ENCODE measurements around the gene ABCC8. TPM values are rescaled to one million over a fixed set of nuclear protein-coding genes. Genes with fewer than 3 reads are reported as not detected.
"Not testable (repeated sequence)": the region's sequence is repeated elsewhere in the genome, so short reads cannot be mapped to it uniquely, and the experiment has no call there.

Gene ABCC8
- polyA plus RNA-seq, 5 donors, result 5.2 to 8.5 (median 5.9) TPM

- no peak for DNase-seq
Measured at GRCh38 chr11:17430616-17431015, 46.0 kb downstream of the ABCC8 start.

- DNase-seq, result no peak
Measured at GRCh38 chr11:17428925-17429324, 47.7 kb downstream of the ABCC8 start.

GRCh38 chr11:17428261-17428660 lies 48.4 kb downstream of the ABCC8 start:
- DNase-seq, result no peak

- DNase-seq, result not testable (repeated sequence)
Measured at GRCh38 chr11:17426233-17426632, 50.4 kb downstream of the ABCC8 start.

GRCh38 chr11:17423533-17424310 lies 52.9 kb downstream of the ABCC8 start:
- no peak for DNase-seq

GRCh38 chr11:17421781-17422180 lies 54.9 kb downstream of the ABCC8 start:
- no peak for DNase-seq

DNA sequence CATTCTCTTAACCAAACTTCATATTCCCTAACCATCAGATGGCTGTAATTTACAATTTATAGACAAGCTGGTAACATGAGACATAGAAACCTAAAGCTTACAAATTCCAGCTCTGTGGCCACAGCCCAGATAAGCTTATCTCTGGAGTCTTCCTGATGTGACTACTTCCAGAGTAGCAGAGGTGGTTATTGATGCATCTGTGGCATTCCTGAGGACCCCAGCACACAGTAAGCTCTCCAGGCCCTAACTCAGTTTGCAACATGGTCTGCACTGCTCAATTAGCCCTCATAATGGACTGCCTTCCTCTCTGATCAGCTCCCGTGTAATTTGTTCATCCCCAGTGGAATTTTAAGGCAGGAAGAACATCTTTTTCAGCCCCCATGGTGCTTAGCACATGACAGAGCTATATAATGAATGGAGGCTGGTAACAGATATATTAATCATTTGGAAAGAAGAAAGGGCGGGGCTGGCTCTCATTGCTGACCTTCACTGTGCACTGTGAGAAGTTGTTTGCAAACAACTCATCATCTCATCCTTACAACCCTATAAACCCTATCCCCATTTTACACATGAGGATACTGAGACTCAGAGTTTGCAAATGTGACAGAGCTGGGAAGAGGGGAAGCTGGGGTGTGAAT lies 58.1 kb downstream of the ABCC8 start:
- no peak for DNase-seq

- no peak for DNase-seq
Measured at GRCh38 chr11:17416492-17416891, 60.2 kb downstream of the ABCC8 start.

DNA sequence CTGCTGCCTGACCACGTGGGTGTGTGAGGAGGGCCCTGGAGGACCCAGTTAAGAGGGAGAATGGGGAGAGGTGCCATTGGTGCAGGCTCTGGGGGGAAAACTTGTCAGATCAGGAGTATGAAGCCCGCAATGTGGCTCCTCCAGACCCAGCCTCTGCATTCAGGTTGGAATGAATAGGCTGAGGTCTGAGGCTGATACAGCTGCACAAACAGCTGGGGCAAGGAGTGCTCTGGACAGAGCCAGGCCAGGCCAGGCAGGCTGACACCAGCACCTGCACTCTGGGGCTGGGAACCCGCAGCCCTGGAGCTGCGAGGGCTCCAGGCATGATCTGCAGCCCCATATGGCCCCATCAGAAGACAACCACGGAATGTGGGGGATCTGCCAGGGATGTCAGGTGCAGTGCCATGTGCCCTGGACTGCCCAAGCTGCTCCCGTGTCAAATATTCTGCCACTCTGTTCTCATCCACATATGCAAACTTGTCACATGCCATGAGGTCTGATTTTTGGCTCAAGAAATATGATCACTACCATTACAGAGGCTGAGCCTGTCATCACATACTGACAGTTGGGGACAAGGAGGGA lies 61.0 kb downstream of the ABCC8 start:
- DNase-seq, result no peak

DNA sequence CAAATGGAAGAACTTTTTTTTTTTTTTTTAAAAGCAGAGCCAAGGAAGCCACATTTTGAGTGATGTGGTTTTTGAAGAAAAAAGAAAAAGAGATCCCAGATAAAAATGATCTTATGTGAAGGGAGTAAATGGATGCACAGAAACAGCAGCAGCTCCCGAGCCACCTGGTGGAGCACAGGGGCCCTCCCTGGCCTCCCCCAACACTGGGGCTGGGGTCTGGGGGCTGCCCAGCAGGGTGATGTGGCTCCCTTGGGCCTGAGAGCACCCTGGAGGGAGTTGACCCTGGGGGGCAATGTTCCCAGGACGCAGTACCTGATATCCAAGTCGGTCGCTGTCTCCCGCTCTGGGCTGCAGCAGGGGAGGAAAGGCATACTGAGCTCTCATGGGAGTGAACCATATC lies 61.7 kb downstream of the ABCC8 start:
- DNase-seq, result no peak

- no peak for DNase-seq
Measured at GRCh38 chr11:17414317-17414737, 62.3 kb downstream of the ABCC8 start.

DNA sequence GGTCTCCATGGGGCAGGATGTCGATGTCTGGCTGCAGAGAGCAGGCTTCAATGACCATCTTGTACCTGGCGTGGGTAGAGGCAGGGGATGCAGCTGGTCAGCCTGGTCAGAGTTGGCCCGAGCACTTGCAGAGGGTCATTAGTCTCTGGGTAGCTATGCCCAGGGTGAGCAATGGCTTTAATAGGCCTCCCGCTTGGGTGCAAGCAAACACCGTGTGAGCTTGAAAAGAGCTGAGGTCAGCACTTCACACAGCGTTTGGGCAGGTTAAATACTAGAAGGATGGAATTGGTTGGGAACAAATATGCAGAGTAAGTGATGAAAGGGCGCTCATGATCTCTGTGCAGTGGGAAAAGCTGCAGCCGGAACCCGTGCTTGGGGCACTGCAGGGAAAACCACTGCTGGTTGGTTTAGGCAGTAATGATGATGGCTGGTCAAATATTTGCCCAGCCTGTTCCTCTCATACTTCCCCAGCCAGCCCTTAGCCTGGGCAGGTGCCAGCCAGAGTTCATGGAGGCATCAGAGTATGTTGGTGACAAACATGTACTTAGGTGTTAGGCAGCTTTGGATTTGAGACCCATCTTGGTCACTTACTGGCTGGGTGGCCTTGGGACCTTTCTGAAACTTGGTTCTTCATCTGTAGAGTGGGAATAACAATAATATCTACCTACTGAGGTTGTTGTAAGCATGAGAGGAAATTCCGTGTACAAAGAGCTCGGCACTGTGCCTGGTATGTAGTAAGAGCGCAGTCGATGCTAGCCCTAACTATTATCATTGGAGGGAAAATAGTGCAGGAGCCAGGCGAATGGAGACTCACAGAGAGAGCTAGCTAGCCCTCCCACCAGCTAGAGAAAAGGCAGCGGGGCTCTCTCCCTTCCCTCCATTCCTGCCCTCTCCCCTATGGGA lies 63.0 kb downstream of the ABCC8 start:
- peak; percentile 55 to 56 for DNase-seq

DNA sequence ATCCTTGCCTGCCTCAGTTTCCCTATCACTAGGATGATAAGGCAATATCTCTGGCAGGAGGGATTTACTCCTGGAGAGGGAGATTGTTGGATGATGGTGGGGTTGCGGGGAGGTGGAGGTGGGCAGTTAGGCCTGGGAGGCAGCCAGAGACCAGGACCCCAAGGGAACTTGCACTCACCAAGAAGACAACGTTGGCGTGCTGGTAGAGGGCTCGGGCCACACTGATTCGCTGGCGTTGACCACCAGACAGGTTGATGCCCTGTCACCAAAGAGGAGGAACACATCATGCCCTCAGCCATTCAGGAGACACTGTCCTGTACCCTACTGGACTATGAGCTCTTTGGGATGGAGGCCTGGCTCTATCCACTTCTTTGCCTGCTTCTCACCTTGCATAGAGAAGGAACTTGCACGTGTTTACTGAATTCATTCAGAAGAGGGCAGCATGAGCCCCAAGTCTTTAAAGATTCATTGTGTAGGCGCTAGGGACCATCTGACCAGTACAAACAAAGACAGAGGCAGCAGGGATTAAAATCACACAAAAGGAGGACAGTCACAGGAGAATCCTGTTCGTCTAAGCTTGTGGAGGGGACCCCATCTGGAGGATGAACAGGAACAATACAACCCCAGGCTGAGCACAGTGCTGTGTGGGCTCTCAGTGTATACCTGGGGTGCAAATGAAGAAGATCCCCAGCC lies 64.0 kb downstream of the ABCC8 start:
- no peak for DNase-seq

- DNase-seq, result no peak
Measured at GRCh38 chr11:17411418-17411817, 65.2 kb downstream of the ABCC8 start.

GRCh38 chr11:17410606-17411379 lies 65.9 kb downstream of the ABCC8 start:
- DNase-seq, result no peak

GRCh38 chr11:17408641-17409040 lies 68.0 kb downstream of the ABCC8 start:
- DNase-seq, result no peak

DNA sequence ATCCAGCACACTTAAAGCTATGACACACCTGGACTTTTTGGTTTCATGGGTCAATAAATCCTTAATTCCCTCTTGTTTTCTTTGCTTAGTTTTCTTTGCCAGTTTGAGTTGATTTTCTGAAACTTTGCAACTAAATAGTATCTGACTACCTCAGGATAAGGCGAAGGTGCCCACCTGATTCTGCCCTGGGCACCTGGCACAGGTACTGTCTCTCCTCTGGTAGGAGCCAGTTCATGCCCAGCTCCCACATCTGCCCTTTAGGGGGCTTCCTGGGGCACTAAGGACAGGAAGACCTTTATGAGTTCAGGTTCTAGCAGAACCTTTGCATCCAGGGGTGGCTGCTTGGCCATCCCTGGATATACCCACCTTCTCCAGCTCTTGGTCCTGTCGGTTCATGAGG lies 68.6 kb downstream of the ABCC8 start:
- no peak for DNase-seq

DNA sequence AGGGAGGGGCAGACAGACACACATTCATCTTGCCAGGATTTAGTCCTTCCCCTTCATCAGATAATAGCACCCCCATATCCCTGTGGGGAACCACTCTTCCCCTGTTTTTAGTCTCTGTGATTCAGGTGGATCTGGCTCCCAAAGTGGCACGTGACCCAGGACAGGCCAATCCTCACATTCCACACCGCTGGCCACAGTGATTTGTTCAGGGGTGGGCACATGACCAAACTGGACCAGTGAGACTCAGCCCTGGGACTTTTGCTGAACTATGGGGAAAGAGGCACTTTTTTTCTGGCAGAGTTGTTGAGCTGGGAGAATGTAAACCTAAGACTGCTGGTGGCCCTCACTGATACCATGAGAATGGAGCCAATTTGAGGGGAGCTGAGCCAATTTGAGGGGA lies 69.1 kb downstream of the ABCC8 start:
- no peak for DNase-seq

DNA sequence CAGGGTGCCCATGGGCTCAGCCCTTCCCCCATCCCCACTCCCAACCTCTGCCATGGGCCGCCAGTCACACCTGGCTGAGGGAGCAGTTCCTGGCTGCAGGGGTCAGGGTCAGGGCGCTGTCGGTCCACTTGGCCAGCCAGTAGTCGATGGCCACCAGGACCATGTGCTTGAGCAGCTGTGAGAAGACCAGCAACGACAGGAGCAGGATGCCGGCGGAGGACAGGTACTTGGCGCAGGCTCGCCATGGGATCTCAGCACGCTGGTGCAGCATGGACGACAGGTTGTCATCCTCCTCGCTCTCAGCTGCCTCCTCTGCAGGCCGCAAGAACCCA lies 69.9 kb downstream of the ABCC8 start:
- no peak for DNase-seq

GRCh38 chr11:17406082-17406817 lies 70.4 kb downstream of the ABCC8 start:
- no peak for DNase-seq
